Endothelial cell of umbilical vein (primary cell): ENCODE data around the gene RNASEH2A.

Experiments used
- CTCF ChIP-seq, 2 donors: IDR thresholded peaks; 1 replicate in 1 of 2; 2 replicates in 1 of 2; pipeline ENCODE4 v1.5.1; 2011; ENCODE audit warnings: low read length in 2 of 2, mild to moderate bottlenecking in 2 of 2, moderate library complexity in 2 of 2, control low read depth in 1 of 2, inconsistent platforms in 1 of 2, low read depth in 1 of 2; ENCODE audit not compliant: insufficient read depth in 1 of 2; ENCODE audit errors: extremely low read depth in 1 of 2
- EZH2 ChIP-seq: IDR thresholded peaks from 2 replicates; pipeline ENCODE4 v1.6.1; 2012; ENCODE audit warnings: borderline replicate concordance, low read depth, mild to moderate bottlenecking, moderate library complexity, low read length, inconsistent platforms; ENCODE audit not compliant: severe bottlenecking
- MAX ChIP-seq: IDR thresholded peaks from 2 replicates; pipeline ENCODE4 v1.6.1; 2011; ENCODE audit not compliant: insufficient read depth, insufficient read length
- POLR2A ChIP-seq: IDR thresholded peaks from 2 replicates; pipeline ENCODE4 v1.6.1; 2012; ENCODE audit warnings: low read depth, mild to moderate bottlenecking, control low read depth, low read length
- POLR2AphosphoS5 ChIP-seq: IDR thresholded peaks from 2 replicates; pipeline ENCODE4 v1.6.1; 2012; ENCODE audit warnings: low read depth, mild to moderate bottlenecking, control low read depth, low read length, moderate library complexity; ENCODE audit not compliant: insufficient read depth

DNA sequence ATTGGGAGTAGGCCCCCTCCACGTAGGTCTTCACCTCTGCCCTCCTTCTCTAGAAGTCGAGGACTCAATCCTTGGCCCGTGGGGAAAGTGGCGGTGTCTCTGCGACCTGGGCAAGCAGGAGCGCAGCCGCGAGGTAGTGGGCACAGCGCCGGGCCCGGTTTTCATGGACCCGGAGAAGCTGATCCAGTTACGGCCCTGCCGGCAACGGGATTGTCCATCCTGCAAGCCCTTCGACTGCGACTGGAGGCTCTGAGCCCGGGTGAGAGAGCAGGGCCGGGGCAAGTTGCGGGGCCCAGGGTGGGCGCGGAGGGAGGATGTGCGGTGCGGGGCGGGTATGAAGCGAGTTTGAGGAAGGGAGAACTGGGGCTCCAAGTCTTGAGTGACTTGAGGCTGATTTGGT is 2.3 kb upstream of the RNASEH2A start:
- TF ChIP-seq CTCF (IDR thresholded peaks at IDR 0.05; ENCODE audit: extremely low read depth in 1 of 2, insufficient read depth in 1 of 2, low read depth in 1 of 2, low read length in 2 of 2) (no peak), POLR2A (no peak), POLR2AphosphoS5 (no peak), MAX (no peak), EZH2 (no peak)
